ENCODE measurements around the gene MOB3A.

Gene MOB3A

GRCh38 chr19:2113439-2114211 lies 17.5 kb upstream of the MOB3A start:
- no peak for DNase-seq (ENCODE audit: extremely low read depth, low read depth)
- no peak overlapping the region for H3K4me3 ChIP-seq (replicated peaks; ENCODE audit: low read depth, low read length)
- no peak for TF ChIP-seq CTCF (IDR thresholded peaks at IDR 0.05; ENCODE audit: low read depth, low read length, missing control alignments)

- TF ChIP-seq CTCF (IDR thresholded peaks at IDR 0.05; ENCODE audit: low read depth, low read length, missing control alignments): no peak
- no peak for DNase-seq (ENCODE audit: extremely low read depth, low read depth)
- no peak overlapping the region for H3K4me3 ChIP-seq (replicated peaks; ENCODE audit: low read depth, low read length)
These were observed 16.6 kb upstream of the MOB3A start for GRCh38 chr19:2112516-2113320.

- DNase-seq (ENCODE audit: extremely low read depth, low read depth): no peak
- TF ChIP-seq CTCF (IDR thresholded peaks at IDR 0.05; ENCODE audit: low read depth, low read length, missing control alignments): no peak
- no peak overlapping the region for H3K4me3 ChIP-seq (replicated peaks; ENCODE audit: low read depth, low read length)
These were observed 15.8 kb upstream of the MOB3A start for GRCh38 chr19:2111886-2112285.

- H3K4me3 ChIP-seq (replicated peaks; ENCODE audit: low read depth, low read length): no peak overlapping the region
- no peak for TF ChIP-seq CTCF (IDR thresholded peaks at IDR 0.05; ENCODE audit: low read depth, low read length, missing control alignments)
- DNase-seq (ENCODE audit: extremely low read depth, low read depth): no peak
These were observed 15.3 kb upstream of the MOB3A start for GRCh38 chr19:2111425-2111824.

- no peak for DNase-seq (ENCODE audit: extremely low read depth, low read depth)
- TF ChIP-seq CTCF (IDR thresholded peaks at IDR 0.05; ENCODE audit: low read depth, low read length, missing control alignments): peak; percentile 14
These were observed 14.7 kb upstream of the MOB3A start for GRCh38 chr19:2110822-2111221.

GRCh38 chr19:2109046-2109864 lies 13.1 kb upstream of the MOB3A start:
- TF ChIP-seq CTCF (IDR thresholded peaks at IDR 0.05; ENCODE audit: low read depth, low read length, missing control alignments): no peak
- no peak for DNase-seq (ENCODE audit: extremely low read depth, low read depth)
- no peak overlapping the region for H3K4me3 ChIP-seq (replicated peaks; ENCODE audit: low read depth, low read length)

More at GRCh38 chr19:2110822-2111221, 14.7 kb upstream of the MOB3A start:
- no peak overlapping the region for H3K4me3 ChIP-seq (replicated peaks; ENCODE audit: low read depth, low read length)

Measured in HFF-Myc (cell line).